ENCODE results near the gene SON. TPM values are rescaled to one million over a fixed set of nuclear protein-coding genes. Genes with fewer than 3 reads are reported as not detected.
"Not testable (repeated sequence)": the region's sequence is repeated elsewhere in the genome, so short reads cannot be mapped to it uniquely, and the experiment has no call there.

Gene SON
- total RNA-seq, 1 donor from 2014 or later = 230 TPM

GRCh38 chr21:33572350-33572749, 29.5 kb downstream of the SON start:
- DNase-seq (ENCODE audit: low read depth) = no peak
- no peak for TF ChIP-seq CTCF (conservative IDR thresholded peaks at IDR 0.05; ENCODE audit: low read depth, low read length)
- no peak overlapping the region for H3K4me3 ChIP-seq (ENCODE audit: low read depth, low read length)

- H3K4me3 ChIP-seq (ENCODE audit: low read depth, low read length); DNase-seq (ENCODE audit: low read depth): not testable (repeated sequence)
Observed at GRCh38 chr21:33576741-33577141, 33.9 kb downstream of the SON start.

GRCh38 chr21:33578214-33578613, 35.4 kb downstream of the SON start:
- no peak overlapping the region for H3K4me3 ChIP-seq (ENCODE audit: low read depth, low read length)
- no peak for TF ChIP-seq CTCF (conservative IDR thresholded peaks at IDR 0.05; ENCODE audit: low read depth, low read length)
- no peak for DNase-seq (ENCODE audit: low read depth)

GRCh38 chr21:33578959-33579542, 36.2 kb downstream of the SON start:
- no peak for TF ChIP-seq CTCF (conservative IDR thresholded peaks at IDR 0.05; ENCODE audit: low read depth, low read length)
- DNase-seq (ENCODE audit: low read depth) = no peak
- H3K4me3 ChIP-seq (ENCODE audit: low read depth, low read length) = no peak overlapping the region

- no peak for TF ChIP-seq CTCF (conservative IDR thresholded peaks at IDR 0.05; ENCODE audit: low read depth, low read length)
- H3K4me3 ChIP-seq (ENCODE audit: low read depth, low read length) = no peak overlapping the region
- no peak for DNase-seq (ENCODE audit: low read depth)
Observed at GRCh38 chr21:33584455-33584854, 41.6 kb downstream of the SON start.

- H3K4me3 ChIP-seq (ENCODE audit: low read depth, low read length) = no peak overlapping the region
- no peak for DNase-seq (ENCODE audit: low read depth)
- TF ChIP-seq CTCF (conservative IDR thresholded peaks at IDR 0.05; ENCODE audit: low read depth, low read length) = no peak
Observed at GRCh38 chr21:33586927-33587326, 44.1 kb downstream of the SON start.

- DNase-seq (ENCODE audit: low read depth) = no peak
- H3K4me3 ChIP-seq (ENCODE audit: low read depth, low read length) = peak overlapping the region; percentile 83
- TF ChIP-seq CTCF (conservative IDR thresholded peaks at IDR 0.05; ENCODE audit: low read depth, low read length) = no peak
Observed at GRCh38 chr21:33587792-33588484, 45.1 kb downstream of the SON start.

Measured in epithelial cell of proximal tubule (primary cell).